NCI-H446 (cell line): ENCODE results near the gene GOLT1A.

ENCODE experiments used
- DNase-seq, 2 experiments: peaks; one replicate each; lab custom pipeline; 2025; lab: John Stamatoyannopoulos, UW

The GOLT1A gene, protein sequence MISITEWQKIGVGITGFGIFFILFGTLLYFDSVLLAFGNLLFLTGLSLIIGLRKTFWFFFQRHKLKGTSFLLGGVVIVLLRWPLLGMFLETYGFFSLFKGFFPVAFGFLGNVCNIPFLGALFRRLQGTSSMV

DNA sequence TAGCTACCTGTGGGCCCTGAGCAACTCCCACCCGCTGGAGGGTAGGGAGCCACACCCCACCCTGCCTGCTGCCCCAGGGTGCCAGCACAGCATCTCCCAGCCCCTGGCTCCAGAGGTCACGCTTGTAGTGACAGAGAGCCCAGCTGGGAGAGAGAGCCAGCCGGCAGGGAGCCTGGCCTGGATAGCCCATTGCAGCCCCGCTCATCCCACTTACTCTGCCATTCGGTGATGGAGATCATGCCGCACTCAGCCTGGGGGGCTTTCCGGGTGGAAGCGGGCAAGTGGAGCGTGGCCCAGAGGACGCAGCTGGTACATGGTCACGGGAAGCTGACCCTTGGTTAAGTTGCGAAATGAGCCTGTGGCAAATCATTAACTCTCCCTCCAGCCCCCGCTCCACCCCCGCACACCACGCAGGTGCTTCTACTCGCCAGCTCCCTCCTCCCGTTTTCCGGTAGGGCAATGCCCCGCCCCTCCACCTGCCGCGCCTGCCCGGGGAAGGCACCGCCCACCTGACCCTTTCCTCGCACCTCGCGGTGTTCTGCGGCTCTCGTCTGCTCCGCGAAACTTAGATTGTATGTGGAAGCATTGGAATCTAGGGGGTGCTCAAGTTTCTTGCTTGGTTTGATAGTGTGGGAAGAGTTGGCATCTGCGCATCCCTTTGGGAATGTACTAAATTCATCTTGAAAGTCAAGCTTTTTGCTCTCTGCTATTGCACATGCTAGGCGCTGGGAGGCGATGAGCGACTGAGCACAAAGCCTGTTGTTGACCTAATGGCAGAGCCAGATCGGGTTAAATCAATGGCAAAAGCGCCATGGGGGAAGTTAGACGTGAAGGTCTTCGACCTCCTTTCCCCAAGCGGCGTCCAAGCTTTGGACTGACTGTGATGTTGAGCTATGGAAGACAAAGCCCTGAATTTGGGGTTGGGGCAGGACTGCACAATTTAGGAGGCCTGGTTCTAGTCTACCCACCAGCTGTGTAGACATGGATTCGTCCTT, at the start of gene GOLT1A:
Gene GOLT1A (minus strand): TSS at position 321 of the 995 bp plus-strand sequence. CDS start 82 bp downstream, at position 239.
- DNase-seq = no peak

DNA sequence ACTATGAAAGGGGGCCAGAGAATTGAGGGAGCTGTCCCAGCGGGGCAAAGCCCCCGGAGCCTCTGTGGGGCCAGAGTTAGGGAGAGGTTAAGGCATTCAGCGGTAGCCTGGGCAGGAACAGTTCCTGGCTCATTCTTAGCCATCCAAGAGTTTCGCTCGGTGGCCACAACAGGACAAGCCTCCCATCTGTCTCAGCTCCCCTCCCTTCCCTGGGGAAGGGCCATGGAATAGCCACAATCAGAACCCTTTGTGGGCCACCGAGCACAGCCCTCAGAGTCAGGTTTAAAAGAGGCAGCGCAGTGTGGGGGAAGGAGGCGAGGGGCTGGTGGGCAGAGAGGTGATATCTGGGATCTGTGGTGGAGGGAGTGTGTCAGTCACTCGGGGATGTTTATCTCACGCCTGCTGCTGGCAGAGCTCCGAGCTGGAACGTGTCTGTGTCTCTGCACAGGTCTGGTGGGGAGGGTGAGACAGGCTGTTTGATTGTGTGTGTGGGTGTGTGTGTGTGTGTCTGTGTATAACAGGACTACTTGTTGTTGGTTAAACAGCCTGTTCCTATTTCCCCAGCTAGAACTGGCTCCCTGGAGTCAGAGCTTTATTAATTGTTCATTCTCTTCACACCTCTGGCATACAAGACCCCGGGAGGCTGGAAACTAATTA, 49.6 kb upstream of the GOLT1A start:
- no peak for DNase-seq

- no peak for DNase-seq
Observed at GRCh38 chr1:204262506-204263253, 48.9 kb upstream of the GOLT1A start.

GRCh38 chr1:204261746-204262505, 48.1 kb upstream of the GOLT1A start:
- DNase-seq = no peak

- DNase-seq = no peak
Observed at GRCh38 chr1:204261266-204261665, 47.5 kb upstream of the GOLT1A start.

GRCh38 chr1:204260601-204261197, 46.9 kb upstream of the GOLT1A start:
- no peak for DNase-seq

GRCh38 chr1:204259782-204260181, 46.0 kb upstream of the GOLT1A start:
- no peak for DNase-seq

GRCh38 chr1:204259196-204259595, 45.4 kb upstream of the GOLT1A start:
- no peak for DNase-seq

- DNase-seq = peak in 1 of 2 experiments; percentile 55
Observed at GRCh38 chr1:204258213-204259115, 44.7 kb upstream of the GOLT1A start.

DNA sequence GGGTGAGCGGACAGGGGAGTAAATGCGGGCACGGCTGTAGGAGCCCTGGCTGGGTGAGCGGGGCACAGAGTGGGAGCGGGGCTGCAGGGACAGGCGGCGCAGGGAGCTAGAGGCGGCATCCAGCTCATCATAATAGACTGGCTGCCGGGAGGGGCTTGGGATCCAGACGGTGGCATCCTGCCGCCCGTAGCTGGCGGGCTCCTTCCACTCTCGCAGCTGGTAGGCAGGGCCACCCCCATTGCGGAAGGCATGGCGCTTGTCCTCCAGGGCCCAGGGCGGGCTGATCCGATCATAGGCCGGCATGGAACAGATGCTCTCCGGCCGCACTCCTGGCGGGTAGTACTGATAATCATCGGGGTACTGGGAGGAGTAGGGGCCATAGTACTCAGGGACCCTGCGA, 43.7 kb upstream of the GOLT1A start:
- DNase-seq = no peak

- no peak for DNase-seq
Observed at GRCh38 chr1:204256531-204256930, 42.7 kb upstream of the GOLT1A start.

DNA sequence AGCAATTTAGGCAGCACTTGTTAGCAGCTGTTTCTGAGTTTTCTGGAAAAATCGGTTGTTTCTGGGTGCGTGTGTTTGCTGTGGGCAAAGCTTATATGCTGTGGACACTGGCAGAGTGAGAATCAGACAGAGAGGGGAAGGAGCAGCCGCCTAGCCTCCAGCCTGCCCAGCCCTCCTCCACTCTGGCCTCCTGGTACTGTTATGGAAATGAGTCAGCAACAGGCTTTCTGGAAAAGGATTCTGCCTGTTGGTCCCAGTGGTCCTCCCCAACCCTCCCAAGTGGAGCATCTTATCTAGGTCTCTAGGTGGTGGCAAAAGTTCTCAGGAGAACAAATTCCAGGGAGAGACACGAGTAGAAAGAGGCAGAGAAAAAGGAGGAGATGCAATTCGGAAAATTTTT, 42.2 kb upstream of the GOLT1A start:
- DNase-seq = no peak

GRCh38 chr1:204255225-204255624, 41.4 kb upstream of the GOLT1A start:
- peak in 1 of 2 experiments; percentile 20 for DNase-seq

GRCh38 chr1:204254031-204254661, 40.4 kb upstream of the GOLT1A start:
- no peak for DNase-seq

DNA sequence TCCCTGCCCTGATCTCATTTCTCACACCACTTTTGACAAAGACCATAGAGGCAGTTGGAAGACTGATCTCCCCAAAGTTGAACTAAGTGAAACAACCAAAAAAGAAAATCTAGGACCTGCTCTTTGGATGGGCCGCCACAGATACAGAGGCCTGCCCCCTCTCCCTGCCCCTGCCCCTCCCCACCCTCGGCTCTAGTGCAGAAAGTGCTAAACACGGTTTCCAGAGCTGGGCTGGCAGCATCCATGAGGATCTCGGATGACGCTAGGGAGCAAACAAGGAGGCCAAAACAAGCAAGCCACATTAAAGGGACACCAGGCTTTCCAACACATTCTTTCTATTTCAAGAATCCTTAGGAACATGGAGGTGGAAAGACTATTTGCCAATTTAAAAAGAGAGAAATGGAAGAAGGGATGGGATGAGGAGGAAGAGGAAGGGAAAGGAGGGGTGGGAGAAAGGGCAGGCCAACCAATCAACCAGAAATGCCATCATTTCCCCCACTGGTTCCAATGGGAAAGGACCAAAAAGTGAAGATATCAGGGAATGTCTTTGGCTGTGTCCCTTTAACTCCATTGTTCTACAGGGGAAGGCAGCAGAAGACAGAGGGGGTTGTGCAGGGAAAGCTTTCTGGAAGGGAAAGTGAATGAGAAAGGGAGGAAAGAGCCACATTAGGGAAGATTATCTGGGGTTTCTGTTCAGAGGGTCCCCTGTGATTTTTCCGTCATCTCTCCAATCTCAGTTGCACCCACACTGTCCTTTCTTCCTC, 38.3 kb upstream of the GOLT1A start:
- no peak for DNase-seq

DNA sequence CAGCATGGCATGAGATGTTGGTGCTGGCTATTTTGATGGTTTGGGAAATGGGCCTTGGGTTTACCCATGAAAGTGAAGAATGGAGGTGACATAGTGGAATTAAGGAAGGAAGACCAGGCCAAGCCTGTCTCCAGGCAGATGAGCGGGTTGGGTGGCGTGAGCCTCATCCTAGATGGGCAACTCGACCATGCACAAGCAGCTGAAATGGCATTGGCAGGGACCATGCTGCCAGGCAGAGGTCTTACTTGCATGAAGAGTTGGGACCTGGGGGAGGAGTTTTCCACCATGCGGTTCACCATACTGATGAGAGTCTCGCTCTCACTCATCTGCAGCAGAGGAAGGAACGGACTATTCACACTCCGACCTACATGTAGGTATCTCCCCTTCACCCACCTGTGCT, 37.5 kb upstream of the GOLT1A start:
- DNase-seq = no peak

DNA sequence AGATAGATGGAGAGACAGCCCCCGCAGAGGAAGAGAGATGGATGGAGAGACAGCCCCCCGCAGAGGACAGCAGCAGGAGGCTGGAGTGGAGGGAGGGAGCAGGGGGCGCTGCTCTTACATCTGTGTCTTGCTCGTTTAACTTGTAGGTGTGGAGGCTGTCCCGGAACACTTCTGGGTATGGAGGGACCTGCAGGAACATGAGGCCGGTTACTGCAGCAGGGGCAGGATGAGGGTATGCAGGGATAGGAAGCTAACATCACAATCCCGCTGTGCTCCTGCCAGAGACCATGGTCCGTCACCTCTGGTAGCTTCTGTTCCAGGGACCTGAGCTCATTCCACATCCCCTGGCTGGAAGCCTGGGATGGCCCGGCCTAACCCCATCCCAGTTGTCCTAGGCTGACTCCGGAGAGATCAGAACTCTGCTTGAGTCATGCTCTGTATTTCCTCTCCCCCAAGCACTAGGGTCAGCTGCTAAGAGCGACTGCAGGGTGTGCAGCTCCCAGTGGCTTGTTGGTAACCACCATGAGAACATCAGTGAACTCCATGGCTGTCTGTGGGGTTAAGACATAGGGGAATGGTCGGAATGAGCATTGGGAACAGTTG, 36.7 kb upstream of the GOLT1A start:
- no peak for DNase-seq
